ENCODE measurements around the gene LZTFL1. TPM values are rescaled to one million over a fixed set of nuclear protein-coding genes. Genes with fewer than 3 reads are reported as not detected.

The LZTFL1 gene
- total and polyA plus RNA-seq, 8 donors, result 3.5 to 14.1 (median 9.1) TPM

GRCh38 chr3:45872569-45872968, 30.6 kb upstream of the LZTFL1 start:
- intact Hi-C loops (cut with DNase I), result no loop called here

GRCh38 chr3:45871780-45872179, 29.9 kb upstream of the LZTFL1 start:
- Histone ChIP-seq H3K27me3 (no peaks in the 10 kb centered on the region), H3K4me3 (no peak overlapping the region), H3K27ac (no peak overlapping the region), H3K36me3 (no peaks in the 10 kb centered on the region), H3K9me3 (no peaks in the 10 kb centered on the region), H3K4me1 (no peaks in the 10 kb centered on the region)
- WGBS, 2 donors, result 83 to 87% methylated on average over 6 of the region's 6 CpGs
- DNase-seq, result no peak
- ATAC-seq, result no peak
- FAIRE-seq, result no peak
- intact Hi-C loops (cut with DNase I), result no loop called here
- TF ChIP-seq, protein P1, sequence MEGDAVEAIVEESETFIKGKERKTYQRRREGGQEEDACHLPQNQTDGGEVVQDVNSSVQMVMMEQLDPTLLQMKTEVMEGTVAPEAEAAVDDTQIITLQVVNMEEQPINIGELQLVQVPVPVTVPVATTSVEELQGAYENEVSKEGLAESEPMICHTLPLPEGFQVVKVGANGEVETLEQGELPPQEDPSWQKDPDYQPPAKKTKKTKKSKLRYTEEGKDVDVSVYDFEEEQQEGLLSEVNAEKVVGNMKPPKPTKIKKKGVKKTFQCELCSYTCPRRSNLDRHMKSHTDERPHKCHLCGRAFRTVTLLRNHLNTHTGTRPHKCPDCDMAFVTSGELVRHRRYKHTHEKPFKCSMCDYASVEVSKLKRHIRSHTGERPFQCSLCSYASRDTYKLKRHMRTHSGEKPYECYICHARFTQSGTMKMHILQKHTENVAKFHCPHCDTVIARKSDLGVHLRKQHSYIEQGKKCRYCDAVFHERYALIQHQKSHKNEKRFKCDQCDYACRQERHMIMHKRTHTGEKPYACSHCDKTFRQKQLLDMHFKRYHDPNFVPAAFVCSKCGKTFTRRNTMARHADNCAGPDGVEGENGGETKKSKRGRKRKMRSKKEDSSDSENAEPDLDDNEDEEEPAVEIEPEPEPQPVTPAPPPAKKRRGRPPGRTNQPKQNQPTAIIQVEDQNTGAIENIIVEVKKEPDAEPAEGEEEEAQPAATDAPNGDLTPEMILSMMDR (IDR thresholded peaks at IDR 0.05), result no peak

More at GRCh38 chr3:45872569-45872968, 30.6 kb upstream of the LZTFL1 start:
- no peak overlapping the region for H3K4me3 ChIP-seq
- H3K27ac ChIP-seq, result no peak overlapping the region
- H3K27me3 ChIP-seq, result no peaks in the 10 kb centered on the region
- H3K9me3 ChIP-seq, result no peaks in the 10 kb centered on the region
- no peaks in the 10 kb centered on the region for H3K36me3 ChIP-seq
- 70 to 91% methylated on average over 2 of the region's 2 CpGs for WGBS, 2 donors
- FAIRE-seq (no peak), DNase-seq (no peak), ATAC-seq (no peak)
- no peaks in the 10 kb centered on the region for H3K4me1 ChIP-seq
- TF ChIP-seq, protein P1 (IDR thresholded peaks at IDR 0.05), result no peak

DNA sequence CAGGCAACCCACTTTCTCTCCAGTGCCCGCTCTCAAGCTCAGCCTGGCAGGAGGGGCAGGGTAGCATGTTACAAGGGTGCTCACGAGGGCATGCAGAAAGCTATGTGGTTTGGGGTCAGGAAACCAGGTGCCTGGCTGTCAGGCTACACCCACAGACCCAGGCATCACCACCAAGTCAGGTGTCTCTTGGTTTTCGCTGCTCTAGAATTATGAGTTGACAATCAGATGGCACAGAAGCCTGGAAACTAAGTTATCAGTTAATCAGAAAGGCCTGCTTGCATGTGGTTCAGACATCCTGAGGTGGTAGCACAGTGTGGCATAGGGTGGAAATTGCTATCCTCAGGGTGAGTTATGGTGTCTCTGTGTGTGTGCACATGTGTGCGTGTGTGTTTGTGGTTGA, 28.2 kb upstream of the LZTFL1 start:
- DNase-seq, result no peak
- intact Hi-C loops (cut with DNase I), result no loop called here
- Histone ChIP-seq H3K4me3 (no peak overlapping the region), H3K4me1 (no peaks in the 10 kb centered on the region), H3K36me3 (no peaks in the 10 kb centered on the region), H3K27me3 (no peaks in the 10 kb centered on the region), H3K9me3 (no peaks in the 10 kb centered on the region), H3K27ac (no peak overlapping the region)
- 75 to 83% methylated on average over 4 of the region's 4 CpGs for WGBS, 2 donors
- TF ChIP-seq, protein P1 (IDR thresholded peaks at IDR 0.05), result no peak
- FAIRE-seq, result no peak
- ATAC-seq, result no peak

DNA sequence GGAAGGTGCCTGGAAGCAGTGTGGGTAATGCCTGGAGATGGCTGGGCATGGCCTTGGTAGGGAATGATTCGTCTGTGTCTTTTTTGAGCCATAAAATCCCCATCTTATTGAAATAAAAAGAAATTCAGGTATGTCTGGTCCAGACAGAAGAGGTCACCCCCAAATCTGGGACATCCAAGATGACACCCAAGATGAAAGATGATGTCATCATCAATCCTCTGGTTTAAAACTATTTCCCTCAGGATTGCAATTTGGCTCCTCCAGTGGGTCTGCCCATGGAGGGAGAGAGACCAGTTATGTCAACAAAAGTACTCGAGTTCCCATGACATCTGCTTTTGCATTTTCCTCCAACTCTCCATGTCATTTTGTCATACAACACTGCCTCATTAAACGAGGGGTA, 27.7 kb upstream of the LZTFL1 start:
- no peaks in the 10 kb centered on the region for H3K27me3 ChIP-seq
- intact Hi-C loops (cut with DNase I), result no loop called here
- no peak overlapping the region for H3K27ac ChIP-seq
- H3K36me3 ChIP-seq, result no peaks in the 10 kb centered on the region
- H3K9me3 ChIP-seq, result no peaks in the 10 kb centered on the region
- H3K4me1 ChIP-seq, result no peaks in the 10 kb centered on the region
- H3K4me3 ChIP-seq, result no peak overlapping the region
- TF ChIP-seq, protein P1 (IDR thresholded peaks at IDR 0.05), result no peak
- 51 to 66% methylated on average over 3 of the region's 3 CpGs for WGBS, 2 donors
- FAIRE-seq (no peak), ATAC-seq (no peak), DNase-seq (no peak)

DNA sequence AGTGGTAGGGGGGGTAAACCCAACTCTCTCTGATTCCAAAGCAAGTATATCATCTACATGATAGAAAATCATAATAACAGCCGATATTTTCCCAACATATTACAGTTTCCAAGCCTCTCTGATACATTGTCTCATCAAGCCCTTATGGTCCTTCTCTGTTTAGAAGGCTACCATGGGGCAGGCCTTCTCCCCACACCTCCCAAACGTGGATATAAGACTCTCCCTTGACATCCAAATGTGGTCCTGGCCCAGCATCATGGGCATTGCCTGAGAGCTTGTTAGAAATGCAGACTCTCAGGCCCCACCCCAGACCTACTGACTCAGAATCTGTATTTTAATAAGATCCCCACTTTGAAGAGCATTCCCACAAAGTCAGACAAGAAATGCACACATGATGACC, 26.7 kb upstream of the LZTFL1 start:
- intact Hi-C loops (cut with DNase I), result no loop called here
- H3K36me3 ChIP-seq, result no peaks in the 10 kb centered on the region
- TF ChIP-seq, protein P1 (IDR thresholded peaks at IDR 0.05), result no peak
- H3K9me3 ChIP-seq, result no peaks in the 10 kb centered on the region
- WGBS, 2 donors, result 64 to 67% methylated on average over 2 of the region's 2 CpGs
- DNase-seq, result no peak
- no peak overlapping the region for H3K27ac ChIP-seq
- H3K4me1 ChIP-seq, result no peaks in the 10 kb centered on the region
- ATAC-seq, result no peak
- no peaks in the 10 kb centered on the region for H3K27me3 ChIP-seq
- H3K4me3 ChIP-seq, result no peak overlapping the region
- FAIRE-seq, result no peak

Measured in pancreas (tissue), 10 donors.